HCT116 (cell line): ENCODE measurements around the gene CCER1. TPM values are rescaled to one million over a fixed set of nuclear protein-coding genes. Genes with fewer than 3 reads are reported as not detected.

Source experiments
- ATAC-seq: fragments of 200-7000 bp; cut with Tn5 transposase; 2 replicates; pipeline ENCODE4 v1.9.1; 2020; ENCODE audit warnings: mild to moderate bottlenecking, moderate library complexity
- BruUV-seq: library from RNA; stranded (reverse); fragments of 400-500 nt; replicated peaks from 2 replicates; lab custom pipeline; 2021; lab: Mats Ljungman, UMichigan
- CTCF ChIA-PET: fragments of 300-600 bp; sonication (Branson Sonifier 250); formaldehyde crosslinking; loops from one replicate; lab custom pipeline; 2021; ENCODE audit warnings: antibody characterized with exemption; lab: Charles Lee
- POLR2A ChIA-PET: fragments of 300-600, 350-600 bp; sonication (Branson Sonifier 250); formaldehyde crosslinking; loops from one replicate; lab custom pipeline; 2021; ENCODE audit warnings: antibody characterized with exemption; lab: Charles Lee
- RAD21 ChIA-PET, 2 experiments: fragments of 300-600 bp; sonication (Branson Sonifier 250); formaldehyde crosslinking; loops; one replicate each; lab custom pipeline; 2023; ENCODE audit warnings: low total read pairs in 2 of 2; ENCODE audit not compliant: uncharacterized antibody in 2 of 2, unreplicated experiment in 2 of 2, low non-redundant PET in 1 of 2; lab: Charles Lee
- DNase-seq: peaks from one replicate; pipeline ENCODE4 v3.0.0-alpha.2; 2010; ENCODE audit warnings: low read depth, low spot score
- H2AFZ ChIP-seq: fragments of 200-600 bp; shearing (Covaris generic), sonication (generic); 2 replicates; pipeline ENCODE4 v1.6.1; 2017; ENCODE audit warnings: low read depth, mixed run types, mixed read lengths, antibody characterized with exemption, low read length; ENCODE audit not compliant: poor library complexity, severe bottlenecking
- H3K27ac ChIP-seq: 2 replicates; pipeline ENCODE4 v1.5.1; 2012; ENCODE audit warnings: low read depth, low read length
- H3K27me3 ChIP-seq: fragments of 200-600 bp; sonication (generic); 2 replicates; pipeline ENCODE4 v1.6.1; 2016; ENCODE audit warnings: mixed run types, low read length, mixed read lengths; ENCODE audit not compliant: insufficient read depth
- H3K36me3 ChIP-seq, 2 experiments: fragments of 200-500 bp in 1 of 2; fragments of 200-600 bp in 1 of 2; sonication (Bioruptor generic) in 1 of 2; sonication (generic) in 1 of 2; 2 replicates each; pipeline versions ENCODE4 v1.5.1 to v1.6.1; 2014 to 2016; ENCODE audit warnings: low read length in 2 of 2, inconsistent platforms in 1 of 2, mixed read lengths in 1 of 2, mixed run types in 1 of 2; ENCODE audit not compliant: insufficient read depth in 2 of 2, control insufficient read depth in 1 of 2
- H3K4me1 ChIP-seq, 2 experiments: fragments of 200-600 bp in 1 of 2; sonication (generic) in 1 of 2; 2 replicates each; pipeline versions ENCODE4 v1.5.1 to v1.6.1; 2012 to 2017; ENCODE audit warnings: low read length in 2 of 2, inconsistent platforms in 1 of 2, mild to moderate bottlenecking in 1 of 2, mixed read lengths in 1 of 2, mixed run types in 1 of 2, moderate library complexity in 1 of 2; ENCODE audit not compliant: insufficient read depth in 2 of 2, control insufficient read depth in 1 of 2
- H3K4me2 ChIP-seq: fragments of 200-600 bp; sonication (generic); 2 replicates; pipeline ENCODE4 v1.6.1; 2017; ENCODE audit warnings: mixed run types, low read length, mixed read lengths
- H3K4me3 ChIP-seq, 2 experiments: fragments of 200-600 bp in 1 of 2; sonication (generic) in 1 of 2; replicated peaks in 1 of 2; 2 replicates each; pipeline ENCODE4 v1.5.1; 2011 to 2016; ENCODE audit warnings: low read length in 2 of 2, control low read depth in 1 of 2, low read depth in 1 of 2, mild to moderate bottlenecking in 1 of 2, mixed read lengths in 1 of 2, mixed run types in 1 of 2
- H3K79me2 ChIP-seq: fragments of 200-600 bp; sonication (generic); 2 replicates; pipeline ENCODE4 v1.6.1; 2017; ENCODE audit warnings: mild to moderate bottlenecking, mixed run types, low read length, moderate library complexity, mixed read lengths; ENCODE audit not compliant: insufficient read depth
- H3K9ac ChIP-seq: fragments of 200-600 bp; sonication (generic); 2 replicates; pipeline ENCODE4 v1.6.1; 2016; ENCODE audit warnings: low read length, mixed read lengths
- H3K9me2 ChIP-seq: fragments of 200-600 bp; sonication (generic), shearing (Covaris generic); 2 replicates; pipeline ENCODE4 v1.6.1; 2017; ENCODE audit warnings: mixed run types, mild to moderate bottlenecking, moderate library complexity; ENCODE audit not compliant: insufficient read depth
- H3K9me3 ChIP-seq, 2 experiments: fragments of 200-500 bp in 1 of 2; fragments of 200-600 bp in 1 of 2; sonication (Bioruptor generic) in 1 of 2; sonication (generic) in 1 of 2; 2 replicates each; pipeline ENCODE4 v1.6.1; 2014 to 2017; ENCODE audit warnings: low read length in 2 of 2, mixed read lengths in 2 of 2, inconsistent platforms in 1 of 2, low read depth in 1 of 2, mild to moderate bottlenecking in 1 of 2, mixed run types in 1 of 2, moderate library complexity in 1 of 2; ENCODE audit not compliant: control insufficient read depth in 1 of 2, insufficient read depth in 1 of 2
- H4K20me1 ChIP-seq: fragments of 200-600 bp; sonication (generic), shearing (Covaris generic); 2 replicates; pipeline ENCODE4 v1.6.1; 2017; ENCODE audit warnings: mixed run types, mild to moderate bottlenecking, moderate library complexity; ENCODE audit not compliant: insufficient read depth
- CBX3 ChIP-seq: IDR thresholded peaks from 2 replicates; pipeline ENCODE4 v1.6.1; 2012; ENCODE audit warnings: low read depth
- EZH2 ChIP-seq: fragments of 200-600 bp; sonication (generic); IDR thresholded peaks from 2 replicates; pipeline ENCODE4 v1.6.1; 2017; ENCODE audit warnings: antibody characterized with exemption, mixed run types
- EZH2phosphoT487 ChIP-seq: fragments of 200-600 bp; IDR thresholded peaks from 2 replicates; pipeline ENCODE4 v1.6.1; 2018; ENCODE audit warnings: antibody characterized with exemption, borderline replicate concordance
- FOSL1 ChIP-seq: IDR thresholded peaks from 2 replicates; pipeline ENCODE4 v1.6.1; 2012; ENCODE audit warnings: low read depth
- POLR2A ChIP-seq: IDR thresholded peaks from 2 replicates; pipeline ENCODE4 v1.7.0; 2011; ENCODE audit warnings: borderline replicate concordance; ENCODE audit not compliant: insufficient read depth, insufficient read length; ENCODE audit errors: extremely low read depth
- SP1 ChIP-seq: IDR thresholded peaks from 2 replicates; pipeline ENCODE4 v1.6.1; 2012; ENCODE audit warnings: low read depth
- SRF ChIP-seq: IDR thresholded peaks from 2 replicates; pipeline ENCODE4 v1.6.1; 2012; ENCODE audit warnings: low read depth
- TCF7L2 ChIP-seq: IDR thresholded peaks from 2 replicates; pipeline ENCODE4 v1.7.0; 2011; ENCODE audit warnings: borderline replicate concordance, inconsistent platforms; ENCODE audit not compliant: insufficient read depth, insufficient read length; ENCODE audit errors: extremely low read depth
- YY1 ChIP-seq: IDR thresholded peaks from 2 replicates; pipeline ENCODE4 v1.6.1; 2011; ENCODE audit warnings: low read length, low read depth, moderate library complexity, mild to moderate bottlenecking; ENCODE audit not compliant: insufficient replicate concordance; ENCODE audit errors: extremely low read depth
- ZFX ChIP-seq: fragments of 450-650 bp; IDR thresholded peaks from 2 replicates; pipeline ENCODE4 v1.6.1; 2017
- ZNF274 ChIP-seq: fragments of 200-500 bp; sonication (Bioruptor generic); IDR thresholded peaks from 2 replicates; pipeline ENCODE4 v1.6.1; 2014; ENCODE audit warnings: mild to moderate bottlenecking, low read depth, low read length, inconsistent platforms
- intact Hi-C: fragments of 100-400 bp; cut with micrococcal nuclease; formaldehyde crosslinking; loops from 2 replicates; pipeline ENCODE4 v1.10.0; 2022
- total RNA-seq: library from RNA; stranded (reverse); gene quantifications from one replicate; pipeline ENCODE4 v1.2.1, GENCODE V29; 2021; ENCODE audit not compliant: unreplicated experiment
- TF ChIP-seq, protein P1 (sequence below): IDR thresholded peaks from 2 replicates; pipeline ENCODE4 v1.6.1; 2011; ENCODE audit warnings: mild to moderate bottlenecking, low read length, moderate library complexity; ENCODE audit not compliant: insufficient replicate concordance; ENCODE audit errors: extremely low read depth

CCER1 gene
- total RNA-seq, 1 experiment from 2014 or later = not detected

DNA sequence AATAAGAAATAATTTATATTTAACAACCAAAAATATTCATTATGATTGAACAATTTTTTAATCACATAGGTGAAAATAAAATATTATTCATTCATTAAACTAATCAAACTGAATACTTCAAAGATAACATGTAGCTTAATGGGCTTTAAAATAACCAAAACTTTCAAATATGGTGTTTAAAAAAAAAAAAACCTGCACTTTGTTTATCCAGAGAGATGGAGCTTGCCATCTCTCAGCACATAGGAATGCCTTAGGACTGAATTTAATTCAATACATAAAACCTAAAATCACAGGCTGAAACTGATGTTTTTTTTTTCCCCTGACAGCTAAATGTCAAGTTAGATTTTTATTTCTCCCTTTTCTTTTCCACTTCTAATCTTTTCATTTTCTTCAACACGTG, 14.4 kb upstream of the CCER1 start:
- no peak overlapping the region for H2AFZ ChIP-seq
- no peaks in the 10 kb centered on the region for H3K9me2 ChIP-seq
- ChIA-PET POLR2A (no interaction called here), RAD21 (no interaction called here), CTCF (interaction anchor here (1.0 to 3.5 kb wide), 6 partner anchors 9 to 387 kb away, joined by 3 to 21 read pairs (median 4); no protein-coding TSS in a partner anchor)
- H3K9me3 ChIP-seq = no peaks in the 10 kb centered on the region
- no peaks in the 10 kb centered on the region for H3K79me2 ChIP-seq
- no peak for TF ChIP-seq TCF7L2
- no peaks in the 10 kb centered on the region for H4K20me1 ChIP-seq
- no peaks in the 10 kb centered on the region for H3K27me3 ChIP-seq
- ATAC-seq = no peak
- intact Hi-C loops = no loop called here
- H3K9ac ChIP-seq = no peak overlapping the region
- DNase-seq = no peak
- H3K4me2 ChIP-seq = no peak overlapping the region
- H3K27ac ChIP-seq = no peak overlapping the region
- no peaks in the 10 kb centered on the region for H3K36me3 ChIP-seq
- peaks cover 0 to 5% of the 10 kb centered on the region in 2 experiments; a peak in 1 of 4 replicates for H3K4me1 ChIP-seq
- H3K4me3 ChIP-seq = no peak overlapping the region
- BruUV-seq = no TSS peak

GRCh38 chr12:90965204-90965603, 10.2 kb upstream of the CCER1 start:
- no peak overlapping the region for H3K4me3 ChIP-seq
- H3K27ac ChIP-seq = no peak overlapping the region
- BruUV-seq = no TSS peak
- CTCF ChIA-PET = no interaction called here
- intact Hi-C loops = no loop called here
- no peak overlapping the region for H3K4me2 ChIP-seq
- TF ChIP-seq POLR2A (no peak), YY1 (no peak), FOSL1 (no peak), TCF7L2 (no peak), EZH2phosphoT487 (no peak), EZH2 (no peak), ZFX (no peak), ZNF274 (no peak), CBX3 (no peak), SP1 (no peak), SRF (no peak)
- TF ChIP-seq, protein P1, sequence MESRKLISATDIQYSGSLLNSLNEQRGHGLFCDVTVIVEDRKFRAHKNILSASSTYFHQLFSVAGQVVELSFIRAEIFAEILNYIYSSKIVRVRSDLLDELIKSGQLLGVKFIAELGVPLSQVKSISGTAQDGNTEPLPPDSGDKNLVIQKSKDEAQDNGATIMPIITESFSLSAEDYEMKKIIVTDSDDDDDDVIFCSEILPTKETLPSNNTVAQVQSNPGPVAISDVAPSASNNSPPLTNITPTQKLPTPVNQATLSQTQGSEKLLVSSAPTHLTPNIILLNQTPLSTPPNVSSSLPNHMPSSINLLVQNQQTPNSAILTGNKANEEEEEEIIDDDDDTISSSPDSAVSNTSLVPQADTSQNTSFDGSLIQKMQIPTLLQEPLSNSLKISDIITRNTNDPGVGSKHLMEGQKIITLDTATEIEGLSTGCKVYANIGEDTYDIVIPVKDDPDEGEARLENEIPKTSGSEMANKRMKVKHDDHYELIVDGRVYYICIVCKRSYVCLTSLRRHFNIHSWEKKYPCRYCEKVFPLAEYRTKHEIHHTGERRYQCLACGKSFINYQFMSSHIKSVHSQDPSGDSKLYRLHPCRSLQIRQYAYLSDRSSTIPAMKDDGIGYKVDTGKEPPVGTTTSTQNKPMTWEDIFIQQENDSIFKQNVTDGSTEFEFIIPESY = no peak
- no peak overlapping the region for H2AFZ ChIP-seq
- DNase-seq (no peak), ATAC-seq (no peak)
- RAD21 ChIA-PET = no interaction called here
- no peaks in the 10 kb centered on the region for H3K27me3 ChIP-seq
- no peaks in the 10 kb centered on the region for H3K9me3 ChIP-seq
- POLR2A ChIA-PET = no interaction called here
- H4K20me1 ChIP-seq = no peaks in the 10 kb centered on the region
- no peaks in the 10 kb centered on the region for H3K36me3 ChIP-seq
- H3K79me2 ChIP-seq = no peaks in the 10 kb centered on the region
- H3K4me1 ChIP-seq = no peaks in the 10 kb centered on the region
- H3K9ac ChIP-seq = no peak overlapping the region
- no peaks in the 10 kb centered on the region for H3K9me2 ChIP-seq
